ENCODE data around the gene GLRX. TPM values are rescaled to one million over a fixed set of nuclear protein-coding genes. Genes with fewer than 3 reads are reported as not detected.
A peak's percentile ranks its signal among the peaks of the same experiment; 100 is the strongest.

GLRX gene
- total and polyA plus RNA-seq, 12 donors: 51.6 to 156 (median 111) TPM

DNA sequence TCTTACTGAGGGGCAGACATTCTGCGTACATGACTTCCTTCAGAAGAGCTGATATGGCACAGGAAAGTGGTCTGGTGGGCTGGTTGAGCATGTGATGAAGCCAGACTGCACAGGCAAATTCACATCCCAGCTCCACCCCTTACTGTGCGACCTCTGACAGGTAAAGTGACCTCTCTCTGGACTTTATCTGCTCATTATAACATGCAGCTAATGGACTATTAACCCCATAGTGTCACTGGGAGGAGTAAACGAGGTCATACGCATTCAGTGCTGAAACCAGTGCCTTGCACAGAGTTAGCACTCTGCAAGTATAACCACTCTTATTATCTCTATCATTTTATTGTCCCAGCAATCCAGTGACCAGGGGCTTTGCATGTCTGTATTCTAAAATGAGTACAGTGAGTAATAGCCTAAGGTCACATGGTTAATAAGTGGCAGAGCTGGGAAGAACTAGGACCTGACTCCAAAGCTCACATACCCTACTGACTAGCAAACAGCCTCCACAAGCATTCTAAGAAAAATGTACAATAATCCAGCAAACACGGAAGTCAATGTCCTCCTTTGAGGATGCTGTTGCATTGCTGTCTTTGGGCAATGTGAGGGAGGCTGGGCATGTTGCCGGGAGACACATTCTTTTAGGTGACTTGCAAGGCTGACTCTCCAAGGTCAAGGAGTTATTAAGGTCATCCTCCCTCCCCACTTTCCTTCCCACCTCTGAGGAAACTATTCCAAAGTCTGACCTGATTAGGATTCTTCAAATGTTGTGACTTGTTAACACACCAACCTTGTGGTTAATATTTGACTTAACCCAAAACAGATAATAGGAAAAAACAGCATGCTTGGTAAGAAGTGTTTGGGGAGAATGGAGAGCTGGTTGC is 19.0 kb downstream of the GLRX start:
- Histone ChIP-seq H3K27me3 (no peaks in the 10 kb centered on the region), H3K9me3 (peaks cover 0 to 12% (median 0%) of the 10 kb centered on the region in 11 donors), H3K4me3 (no peak overlapping the region), H3K36me3 (peaks cover 0 to 6% (median 0%) of the 10 kb centered on the region in 9 donors), H3K27ac (peak overlapping the region; percentile 43 to 87 (median 72)), H3K4me1 (peaks cover 4 to 50% (median 29%) of the 10 kb centered on the region in 9 donors)
- WGBS, 2 donors: 46 to 59% methylated on average over 6 of the region's 6 CpGs
- intact Hi-C loops (cut with DNase I): loop anchor here in 1 of 10 donors (5.0 kb wide), 1 partner anchor 34 kb away; no protein-coding TSS in a partner anchor
- ATAC-seq: peak; percentile 54 to 93 (median 81)
- TF ChIP-seq, protein P1, sequence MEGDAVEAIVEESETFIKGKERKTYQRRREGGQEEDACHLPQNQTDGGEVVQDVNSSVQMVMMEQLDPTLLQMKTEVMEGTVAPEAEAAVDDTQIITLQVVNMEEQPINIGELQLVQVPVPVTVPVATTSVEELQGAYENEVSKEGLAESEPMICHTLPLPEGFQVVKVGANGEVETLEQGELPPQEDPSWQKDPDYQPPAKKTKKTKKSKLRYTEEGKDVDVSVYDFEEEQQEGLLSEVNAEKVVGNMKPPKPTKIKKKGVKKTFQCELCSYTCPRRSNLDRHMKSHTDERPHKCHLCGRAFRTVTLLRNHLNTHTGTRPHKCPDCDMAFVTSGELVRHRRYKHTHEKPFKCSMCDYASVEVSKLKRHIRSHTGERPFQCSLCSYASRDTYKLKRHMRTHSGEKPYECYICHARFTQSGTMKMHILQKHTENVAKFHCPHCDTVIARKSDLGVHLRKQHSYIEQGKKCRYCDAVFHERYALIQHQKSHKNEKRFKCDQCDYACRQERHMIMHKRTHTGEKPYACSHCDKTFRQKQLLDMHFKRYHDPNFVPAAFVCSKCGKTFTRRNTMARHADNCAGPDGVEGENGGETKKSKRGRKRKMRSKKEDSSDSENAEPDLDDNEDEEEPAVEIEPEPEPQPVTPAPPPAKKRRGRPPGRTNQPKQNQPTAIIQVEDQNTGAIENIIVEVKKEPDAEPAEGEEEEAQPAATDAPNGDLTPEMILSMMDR (IDR thresholded peaks at IDR 0.05): no peak
- DNase-seq: no peak

DNA sequence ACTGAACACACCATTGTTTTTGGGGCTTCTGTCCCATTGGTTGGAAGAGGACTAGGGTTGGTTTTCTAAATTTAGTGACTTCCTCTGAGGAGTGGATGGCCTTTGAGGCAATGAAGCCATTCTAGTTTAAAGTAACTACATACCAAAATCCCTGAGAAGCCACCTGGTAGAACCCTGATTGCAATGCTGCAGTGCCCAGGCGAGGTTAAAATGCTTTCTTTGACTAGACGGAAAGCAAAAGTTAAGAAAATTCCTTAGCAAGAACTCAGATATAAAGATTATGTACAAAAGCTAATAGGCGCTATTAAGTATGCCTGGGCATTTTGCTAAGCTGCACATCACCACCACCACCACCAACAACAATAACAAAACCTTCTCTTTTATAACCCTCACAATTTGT is 20.6 kb downstream of the GLRX start:
- intact Hi-C loops (cut with DNase I): loop anchor here in 1 of 10 donors (5.0 kb wide), 1 partner anchor 35 kb away; no protein-coding TSS in a partner anchor
- H3K27me3 ChIP-seq: no peaks in the 10 kb centered on the region
- H3K4me1 ChIP-seq: peaks cover 0 to 35% (median 21%) of the 10 kb centered on the region in 9 donors
- 95 to 98% methylated on average over 3 of the region's 3 CpGs for WGBS, 2 donors
- H3K4me3 ChIP-seq: no peak overlapping the region
- DNase-seq: no peak
- TF ChIP-seq, protein P1 (IDR thresholded peaks at IDR 0.05): no peak
- ATAC-seq: peak in 1 of 8 donors; percentile 21
- peak overlapping the region in 6 of 10 donors; percentile 2 to 85 (median 74) for H3K27ac ChIP-seq
- H3K9me3 ChIP-seq: peaks cover 0 to 12% (median 0%) of the 10 kb centered on the region in 11 donors
- peaks cover 0 to 15% (median 0%) of the 10 kb centered on the region in 9 donors for H3K36me3 ChIP-seq

DNA sequence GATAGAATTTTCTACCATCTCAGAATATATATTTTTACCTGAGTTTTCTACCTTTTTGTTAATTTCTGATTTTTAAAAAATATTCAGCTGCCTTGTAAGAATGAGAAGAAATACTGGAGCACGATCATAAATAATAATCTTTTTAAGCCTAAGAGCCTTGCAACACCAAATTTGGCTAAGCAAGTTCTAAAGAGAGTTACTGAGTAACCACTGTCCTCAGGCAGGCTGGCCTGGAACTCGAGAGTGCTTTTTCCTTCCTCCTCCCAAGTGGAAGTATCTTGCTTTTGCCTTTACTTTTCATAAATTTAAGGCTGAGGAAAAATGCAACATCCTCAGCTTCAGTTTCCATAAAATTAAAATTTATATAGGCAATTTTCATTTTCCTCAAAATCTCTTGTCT is 21.0 kb downstream of the GLRX start:
- H3K9me3 ChIP-seq: peaks cover 0 to 12% (median 0%) of the 10 kb centered on the region in 11 donors
- peak overlapping the region in 6 of 10 donors; percentile 2 to 85 (median 74) for H3K27ac ChIP-seq
- peaks cover 0 to 19% (median 0%) of the 10 kb centered on the region in 9 donors for H3K36me3 ChIP-seq
- intact Hi-C loops (cut with DNase I): loop anchor here in 1 of 10 donors (5.0 kb wide), 1 partner anchor 36 kb away; no protein-coding TSS in a partner anchor
- H3K4me3 ChIP-seq: no peak overlapping the region
- H3K4me1 ChIP-seq: peaks cover 0 to 35% (median 21%) of the 10 kb centered on the region in 9 donors
- TF ChIP-seq, protein P1 (IDR thresholded peaks at IDR 0.05): no peak
- 62 to 78% methylated on average over 2 of the region's 2 CpGs for WGBS, 2 donors
- no peak for ATAC-seq
- no peaks in the 10 kb centered on the region for H3K27me3 ChIP-seq
- DNase-seq: no peak

DNA sequence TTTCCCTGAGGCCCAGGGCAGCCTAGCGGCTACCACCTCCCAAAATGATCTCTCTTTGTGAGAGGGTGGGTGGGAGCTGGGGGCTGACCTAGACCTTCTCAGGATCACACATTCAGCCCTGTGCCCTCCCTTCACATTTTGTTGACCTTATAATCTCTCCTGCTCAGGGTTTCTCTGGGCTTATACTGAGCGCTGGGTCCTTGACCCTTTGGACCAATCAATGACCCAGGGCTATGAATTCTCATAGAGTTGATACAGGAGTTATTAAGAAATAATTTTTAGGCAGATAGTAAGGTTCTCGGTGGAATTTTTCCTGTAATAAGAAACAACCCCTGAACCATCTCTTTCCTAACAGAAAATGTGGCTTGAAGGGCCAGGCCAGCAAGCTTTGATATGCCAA is 22.0 kb downstream of the GLRX start:
- H3K4me3 ChIP-seq: no peak overlapping the region
- peaks cover 0 to 35% (median 21%) of the 10 kb centered on the region in 9 donors for H3K4me1 ChIP-seq
- peaks cover 0 to 25% (median 0%) of the 10 kb centered on the region in 9 donors for H3K36me3 ChIP-seq
- intact Hi-C loops (cut with DNase I): loop anchor here in 1 of 10 donors (5.0 kb wide), 1 partner anchor 37 kb away; no protein-coding TSS in a partner anchor
- peaks cover 0 to 11% (median 0%) of the 10 kb centered on the region in 11 donors for H3K9me3 ChIP-seq
- no peak overlapping the region for H3K27ac ChIP-seq
- ATAC-seq (peak in 1 of 8 donors; percentile 28), DNase-seq (no peak)
- no peaks in the 10 kb centered on the region for H3K27me3 ChIP-seq
- 96 to 98% methylated on average over 3 of the region's 3 CpGs for WGBS, 2 donors
- TF ChIP-seq, protein P1 (IDR thresholded peaks at IDR 0.05): no peak
